HG03108 (cell line): ENCODE measurements around the gene AP2A1.

Experiments used
- ATAC-seq: cut with Tn5 transposase; IDR thresholded peaks from one replicate; pipeline ENCODE4 v1.9.1; 2021; ENCODE audit warnings: moderate library complexity; ENCODE audit not compliant: unreplicated experiment

The AP2A1 gene

GRCh38 chr19:49766007-49766929 is 533 bp upstream of the AP2A1 start:
- ATAC-seq: peak; percentile 88

GRCh38 chr19:49767381-49767780 is 580 bp downstream of the AP2A1 start:
- ATAC-seq: no peak

- ATAC-seq: no peak
These were observed 1.3 kb downstream of the AP2A1 start for GRCh38 chr19:49767967-49768581.

GRCh38 chr19:49770529-49770928 is 3.7 kb downstream of the AP2A1 start:
- ATAC-seq: no peak

- no peak for ATAC-seq
These were observed 4.9 kb downstream of the AP2A1 start for GRCh38 chr19:49771674-49772139.

GRCh38 chr19:49772850-49773432 is 6.1 kb downstream of the AP2A1 start:
- ATAC-seq: no peak

- no peak for ATAC-seq
These were observed 7.0 kb downstream of the AP2A1 start for GRCh38 chr19:49773663-49774350.

- no peak for ATAC-seq
These were observed 8.2 kb downstream of the AP2A1 start for GRCh38 chr19:49774969-49775368.

- ATAC-seq: no peak
These were observed 9.1 kb downstream of the AP2A1 start for GRCh38 chr19:49775742-49776370.

- no peak for ATAC-seq
These were observed 9.6 kb downstream of the AP2A1 start for GRCh38 chr19:49776371-49776764.

GRCh38 chr19:49779731-49780555 is 13.1 kb downstream of the AP2A1 start:
- no peak for ATAC-seq

- ATAC-seq: no peak
These were observed 14.1 kb downstream of the AP2A1 start for GRCh38 chr19:49780861-49781260.

GRCh38 chr19:49781394-49781793 is 14.6 kb downstream of the AP2A1 start:
- ATAC-seq: no peak

- no peak for ATAC-seq
These were observed 15.7 kb downstream of the AP2A1 start for GRCh38 chr19:49782515-49782914.

- ATAC-seq: no peak
These were observed 19.6 kb downstream of the AP2A1 start for GRCh38 chr19:49786376-49786820.

- no peak for ATAC-seq
These were observed 20.9 kb downstream of the AP2A1 start for GRCh38 chr19:49787746-49788145.

- ATAC-seq: no peak
These were observed 22.1 kb downstream of the AP2A1 start for GRCh38 chr19:49788857-49789256.

- ATAC-seq: no peak
These were observed 24.1 kb downstream of the AP2A1 start for GRCh38 chr19:49790866-49791265.

- ATAC-seq: no peak
These were observed 25.1 kb downstream of the AP2A1 start for GRCh38 chr19:49791776-49792445.
